Measurements from ENCODE around the gene TXK. TPM values are rescaled to one million over a fixed set of nuclear protein-coding genes. Genes with fewer than 3 reads are reported as not detected.
A peak's percentile ranks its signal among the peaks of the same experiment; 100 is the strongest.
"Not testable (repeated sequence)": the region's sequence is repeated elsewhere in the genome, so short reads cannot be mapped to it uniquely, and the experiment has no call there.

The TXK gene
- polyA plus RNA-seq, 4 donors: 0.54 to 3.4 (median 1.0) TPM

DNA sequence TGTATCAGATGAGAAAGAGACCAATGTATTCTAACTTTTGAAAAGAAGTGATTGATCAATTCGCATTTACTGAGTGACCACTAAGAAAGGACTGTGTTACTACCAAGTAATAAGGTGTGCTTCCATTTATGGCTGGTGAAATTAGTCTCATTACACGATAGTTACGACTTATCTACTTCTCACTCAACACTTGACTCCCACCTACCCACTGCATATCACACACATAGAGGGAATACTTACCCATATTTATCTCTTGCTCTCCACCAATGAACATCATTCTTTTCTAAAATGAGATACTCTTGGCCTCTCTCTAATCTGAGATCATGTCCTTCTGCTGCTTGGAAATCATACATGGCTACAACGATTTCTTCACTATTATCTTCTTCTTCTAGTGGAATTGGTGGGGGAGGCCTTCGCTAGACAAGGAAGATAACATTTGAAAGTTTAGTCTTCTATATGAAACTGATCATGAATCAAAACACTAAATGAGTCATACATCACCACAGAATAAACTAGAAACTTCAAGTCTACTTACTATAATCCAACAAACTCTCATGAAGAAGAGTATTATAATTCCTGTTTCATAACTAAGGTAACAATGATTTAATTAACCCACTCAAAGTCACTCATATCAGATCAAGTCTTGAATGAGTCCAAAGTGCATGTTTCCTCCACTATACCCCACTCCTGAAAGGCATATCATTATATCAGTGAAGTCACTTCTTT lies 33.7 kb upstream of the TXK start:
- no peak for DNase-seq
- no peak overlapping the region for H3K4me3 ChIP-seq (ENCODE audit: low read depth in 1 of 3, low read length in 3 of 3)
- H3K27me3 ChIP-seq (ENCODE audit: control insufficient read depth in 3 of 3, insufficient read depth in 3 of 3, low read length in 3 of 3): no peaks in the 10 kb centered on the region
- no peak overlapping the region for H3K27ac ChIP-seq (ENCODE audit: low read depth in 1 of 3, low read length in 2 of 3)
- no peaks in the 10 kb centered on the region for H3K9me3 ChIP-seq (ENCODE audit: control insufficient read depth in 2 of 2, insufficient read depth in 1 of 2, low read depth in 1 of 2, low read length in 1 of 2)
- peaks cover 0 to 9% (median 2%) of the 10 kb centered on the region in 3 donors for H3K36me3 ChIP-seq (ENCODE audit: control insufficient read depth in 3 of 3, insufficient read depth in 2 of 3, low read depth in 1 of 3, low read length in 3 of 3)
- peak; percentile 23 for FAIRE-seq
- no peaks in the 10 kb centered on the region for H3K4me1 ChIP-seq (ENCODE audit: control insufficient read depth in 3 of 3, insufficient read depth in 2 of 3, low read depth in 1 of 3, low read length in 2 of 3)
- 68 to 79% (median 78%) methylated on average over 5 of the region's 5 CpGs for WGBS, 3 donors

DNA sequence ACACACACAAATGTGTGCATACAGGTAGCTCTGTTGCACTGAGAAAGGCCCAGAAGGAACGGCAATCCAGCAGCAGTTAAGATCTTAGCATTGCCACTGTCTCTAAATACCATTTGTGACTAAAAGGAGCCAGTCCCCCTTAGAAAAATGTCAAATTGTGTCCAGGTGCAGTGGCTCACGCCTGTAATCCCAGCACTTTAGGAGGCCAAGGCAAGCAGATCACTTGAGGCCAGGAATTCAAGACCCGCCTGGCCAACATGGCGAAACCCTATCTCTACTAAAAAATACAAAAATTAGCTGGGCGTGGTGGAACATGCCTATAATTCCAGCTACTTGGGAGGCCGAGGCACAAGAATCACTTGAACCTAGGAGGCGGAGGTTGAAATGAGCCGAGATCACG lies 30.5 kb upstream of the TXK start:
- not testable (repeated sequence) for H3K36me3 ChIP-seq (ENCODE audit: control insufficient read depth in 3 of 3, insufficient read depth in 2 of 3, low read depth in 1 of 3, low read length in 3 of 3); H3K27ac ChIP-seq (ENCODE audit: low read depth in 1 of 3, low read length in 2 of 3); H3K27me3 ChIP-seq (ENCODE audit: control insufficient read depth in 3 of 3, insufficient read depth in 3 of 3, low read length in 3 of 3); H3K9me3 ChIP-seq (ENCODE audit: control insufficient read depth in 2 of 2, insufficient read depth in 1 of 2, low read depth in 1 of 2, low read length in 1 of 2); FAIRE-seq; DNase-seq; H3K4me1 ChIP-seq (ENCODE audit: control insufficient read depth in 3 of 3, insufficient read depth in 2 of 3, low read depth in 1 of 3, low read length in 2 of 3); H3K4me3 ChIP-seq (ENCODE audit: low read depth in 1 of 3, low read length in 3 of 3)
- 95 to 97% (median 97%) methylated on average over 9 of the region's 9 CpGs for WGBS, 3 donors

DNA sequence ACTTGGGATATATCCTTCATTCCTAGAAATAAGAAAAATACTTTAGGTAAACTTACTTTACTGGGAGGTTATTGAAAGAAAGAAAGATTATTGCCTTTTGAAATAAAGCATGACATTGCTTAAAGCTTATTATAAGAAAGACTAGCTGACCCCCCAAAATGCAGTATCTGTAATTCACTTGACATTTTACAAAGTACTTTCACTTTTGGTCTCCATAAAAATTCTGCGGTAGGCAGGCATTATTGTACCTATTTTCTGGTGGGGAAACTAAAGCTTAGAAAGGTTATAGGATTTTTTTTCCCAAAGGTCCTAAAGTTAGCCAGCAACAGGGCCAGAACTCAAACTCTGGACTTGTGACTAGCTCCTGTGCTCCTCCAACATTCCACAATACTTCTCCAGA lies 29.7 kb upstream of the TXK start:
- 44 to 83% (median 61%) methylated on average over 1 of the region's 1 CpG for WGBS, 3 donors
- H3K27ac ChIP-seq (ENCODE audit: low read depth in 1 of 3, low read length in 2 of 3): no peak overlapping the region
- DNase-seq (no peak), FAIRE-seq (no peak)
- H3K36me3 ChIP-seq (ENCODE audit: control insufficient read depth in 3 of 3, insufficient read depth in 2 of 3, low read depth in 1 of 3, low read length in 3 of 3): peaks cover 0 to 9% (median 2%) of the 10 kb centered on the region in 3 donors
- no peaks in the 10 kb centered on the region for H3K4me1 ChIP-seq (ENCODE audit: control insufficient read depth in 3 of 3, insufficient read depth in 2 of 3, low read depth in 1 of 3, low read length in 2 of 3)
- H3K4me3 ChIP-seq (ENCODE audit: low read depth in 1 of 3, low read length in 3 of 3): no peak overlapping the region
- H3K9me3 ChIP-seq (ENCODE audit: control insufficient read depth in 2 of 2, insufficient read depth in 1 of 2, low read depth in 1 of 2, low read length in 1 of 2): no peaks in the 10 kb centered on the region
- no peaks in the 10 kb centered on the region for H3K27me3 ChIP-seq (ENCODE audit: control insufficient read depth in 3 of 3, insufficient read depth in 3 of 3, low read length in 3 of 3)

DNA sequence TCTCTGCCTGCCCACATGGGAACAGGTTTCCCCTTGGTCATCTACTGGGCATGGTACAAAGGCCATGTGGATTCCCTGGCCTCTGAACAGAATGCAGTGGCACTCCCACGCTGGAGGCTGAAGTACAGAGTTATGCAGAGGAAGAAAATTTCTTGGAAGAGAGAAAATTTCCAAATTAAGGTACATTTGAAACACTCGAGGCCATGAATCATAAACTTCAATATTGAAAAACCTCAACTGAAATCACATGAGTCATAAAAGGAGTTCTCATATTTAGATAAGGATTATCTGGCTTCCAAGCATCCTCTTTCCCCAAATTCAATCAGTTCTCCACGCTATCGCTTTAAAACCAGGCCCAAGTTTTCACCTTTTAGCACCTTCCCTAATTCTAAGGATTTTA lies 28.1 kb upstream of the TXK start:
- FAIRE-seq (no peak), DNase-seq (no peak)
- Histone ChIP-seq H3K4me1 (ENCODE audit: control insufficient read depth in 3 of 3, insufficient read depth in 2 of 3, low read depth in 1 of 3, low read length in 2 of 3) (no peaks in the 10 kb centered on the region), H3K36me3 (ENCODE audit: control insufficient read depth in 3 of 3, insufficient read depth in 2 of 3, low read depth in 1 of 3, low read length in 3 of 3) (peaks cover 0 to 9% (median 2%) of the 10 kb centered on the region in 3 donors), H3K27ac (ENCODE audit: low read depth in 1 of 3, low read length in 2 of 3) (no peak overlapping the region), H3K4me3 (ENCODE audit: low read depth in 1 of 3, low read length in 3 of 3) (no peak overlapping the region), H3K9me3 (ENCODE audit: control insufficient read depth in 2 of 2, insufficient read depth in 1 of 2, low read depth in 1 of 2, low read length in 1 of 2) (no peaks in the 10 kb centered on the region), H3K27me3 (ENCODE audit: control insufficient read depth in 3 of 3, insufficient read depth in 3 of 3, low read length in 3 of 3) (no peaks in the 10 kb centered on the region)
- WGBS, 3 donors: 71 to 81% (median 77%) methylated on average over 4 of the region's 4 CpGs

- no peak for FAIRE-seq
- Histone ChIP-seq H3K27ac (ENCODE audit: low read depth in 1 of 3, low read length in 2 of 3) (no peak overlapping the region), H3K9me3 (ENCODE audit: control insufficient read depth in 2 of 2, insufficient read depth in 1 of 2, low read depth in 1 of 2, low read length in 1 of 2) (peaks cover 0 to 20% of the 10 kb centered on the region in 2 donors), H3K27me3 (ENCODE audit: control insufficient read depth in 3 of 3, insufficient read depth in 3 of 3, low read length in 3 of 3) (no peaks in the 10 kb centered on the region), H3K4me3 (ENCODE audit: low read depth in 1 of 3, low read length in 3 of 3) (no peak overlapping the region), H3K36me3 (ENCODE audit: control insufficient read depth in 3 of 3, insufficient read depth in 2 of 3, low read depth in 1 of 3, low read length in 3 of 3) (peaks cover 2 to 6% (median 5%) of the 10 kb centered on the region in 3 donors), H3K4me1 (ENCODE audit: control insufficient read depth in 3 of 3, insufficient read depth in 2 of 3, low read depth in 1 of 3, low read length in 2 of 3) (no peaks in the 10 kb centered on the region)
- DNase-seq: no peak
- WGBS, 3 donors: 74 to 79% (median 77%) methylated on average over 3 of the region's 3 CpGs
Measured at GRCh38 chr4:48157271-48157670, 23.2 kb upstream of the TXK start.

DNA sequence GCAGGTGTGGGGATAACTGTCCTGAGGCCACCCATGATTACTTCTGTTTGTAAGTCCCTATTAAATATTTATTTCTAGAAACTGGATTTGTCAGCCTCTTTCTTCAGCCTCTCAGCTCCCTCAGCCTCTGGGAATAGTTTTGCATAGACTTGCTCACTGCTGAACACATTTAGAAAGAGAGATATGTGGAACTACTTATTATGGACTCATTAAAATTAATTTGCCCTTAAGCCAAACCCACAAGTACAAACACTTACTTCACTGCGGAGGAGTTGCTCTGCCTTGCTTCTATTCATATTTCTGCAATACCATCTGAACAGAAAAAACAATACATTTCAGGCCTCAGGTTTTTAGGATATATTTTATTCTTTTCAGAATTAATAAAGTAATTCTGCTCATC lies 22.4 kb upstream of the TXK start:
- 92 to 94% (median 92%) methylated on average over 1 of the region's 1 CpG for WGBS, 3 donors

DNA sequence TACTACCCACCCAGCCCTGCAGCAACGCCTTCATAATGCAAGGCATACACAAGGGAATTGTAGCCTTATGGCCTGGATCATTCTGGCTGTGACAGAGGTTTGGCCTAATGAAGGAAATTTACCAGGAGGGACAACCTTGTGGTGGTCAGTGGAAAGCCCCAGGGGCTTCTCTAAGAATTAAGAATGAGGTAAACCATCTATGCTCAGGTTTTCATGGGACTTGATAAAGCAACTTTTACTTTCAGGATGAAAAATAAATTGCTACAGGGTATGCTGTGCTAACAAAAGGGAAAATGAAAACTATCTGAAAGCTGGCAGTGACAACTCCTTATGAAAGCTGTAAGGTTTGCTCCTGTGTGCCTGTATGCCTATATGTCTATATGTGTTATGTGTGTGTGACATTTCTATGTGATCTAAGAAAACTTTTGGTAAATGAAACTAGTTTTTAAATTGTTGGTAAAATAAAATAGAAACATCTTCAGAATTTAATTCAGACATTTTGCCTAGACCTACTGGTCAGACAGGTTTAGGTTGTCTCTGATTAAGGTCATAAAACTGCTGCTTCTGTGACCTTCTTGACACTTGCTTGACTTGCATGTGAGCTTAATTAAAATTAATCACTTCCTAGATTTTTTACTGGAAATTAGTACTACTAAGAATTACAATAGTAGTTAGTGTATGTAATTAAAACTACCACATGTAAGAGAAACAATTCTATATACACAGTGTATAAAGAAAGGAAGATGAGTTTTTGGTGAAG lies 19.9 kb upstream of the TXK start:
- H3K9me3 ChIP-seq (ENCODE audit: control insufficient read depth in 2 of 2, insufficient read depth in 1 of 2, low read depth in 1 of 2, low read length in 1 of 2): peaks cover 0 to 20% of the 10 kb centered on the region in 2 donors
- FAIRE-seq (no peak), DNase-seq (no peak)
- WGBS, 3 donors: 82 to 94% (median 93%) methylated on average over 1 of the region's 1 CpG
- H3K27ac ChIP-seq (ENCODE audit: low read depth in 1 of 3, low read length in 2 of 3): no peak overlapping the region
- H3K27me3 ChIP-seq (ENCODE audit: control insufficient read depth in 3 of 3, insufficient read depth in 3 of 3, low read length in 3 of 3): no peaks in the 10 kb centered on the region
- H3K36me3 ChIP-seq (ENCODE audit: control insufficient read depth in 3 of 3, insufficient read depth in 2 of 3, low read depth in 1 of 3, low read length in 3 of 3): peaks cover 4 to 5% (median 5%) of the 10 kb centered on the region in 3 donors
- no peaks in the 10 kb centered on the region for H3K4me1 ChIP-seq (ENCODE audit: control insufficient read depth in 3 of 3, insufficient read depth in 2 of 3, low read depth in 1 of 3, low read length in 2 of 3)
- no peak overlapping the region for H3K4me3 ChIP-seq (ENCODE audit: low read depth in 1 of 3, low read length in 3 of 3)

More for the DNA sequence above, 22.4 kb upstream of the TXK start:
- H3K27me3 ChIP-seq (ENCODE audit: control insufficient read depth in 3 of 3, insufficient read depth in 3 of 3, low read length in 3 of 3): no peaks in the 10 kb centered on the region
- H3K27ac ChIP-seq (ENCODE audit: low read depth in 1 of 3, low read length in 2 of 3): no peak overlapping the region
- peaks cover 0 to 20% of the 10 kb centered on the region in 2 donors for H3K9me3 ChIP-seq (ENCODE audit: control insufficient read depth in 2 of 2, insufficient read depth in 1 of 2, low read depth in 1 of 2, low read length in 1 of 2)
- H3K36me3 ChIP-seq (ENCODE audit: control insufficient read depth in 3 of 3, insufficient read depth in 2 of 3, low read depth in 1 of 3, low read length in 3 of 3): peaks cover 4 to 5% (median 5%) of the 10 kb centered on the region in 3 donors
- FAIRE-seq (no peak), DNase-seq (no peak)
- no peak overlapping the region for H3K4me3 ChIP-seq (ENCODE audit: low read depth in 1 of 3, low read length in 3 of 3)
- H3K4me1 ChIP-seq (ENCODE audit: control insufficient read depth in 3 of 3, insufficient read depth in 2 of 3, low read depth in 1 of 3, low read length in 2 of 3): no peaks in the 10 kb centered on the region

GRCh38 chr4:48152259-48152658 lies 18.2 kb upstream of the TXK start:
- no peak for FAIRE-seq
- Histone ChIP-seq H3K36me3 (ENCODE audit: control insufficient read depth in 3 of 3, insufficient read depth in 2 of 3, low read depth in 1 of 3, low read length in 3 of 3) (peaks cover 4 to 5% (median 5%) of the 10 kb centered on the region in 3 donors), H3K4me3 (ENCODE audit: low read depth in 1 of 3, low read length in 3 of 3) (no peak overlapping the region)

More at GRCh38 chr4:48152259-48152658, 18.2 kb upstream of the TXK start:
- WGBS, 3 donors: 95 to 97% (median 96%) methylated on average over 5 of the region's 5 CpGs
- H3K9me3 ChIP-seq (ENCODE audit: control insufficient read depth in 2 of 2, insufficient read depth in 1 of 2, low read depth in 1 of 2, low read length in 1 of 2): peaks cover 0 to 20% of the 10 kb centered on the region in 2 donors
- no peaks in the 10 kb centered on the region for H3K4me1 ChIP-seq (ENCODE audit: control insufficient read depth in 3 of 3, insufficient read depth in 2 of 3, low read depth in 1 of 3, low read length in 2 of 3)
- DNase-seq: no peak
- H3K27ac ChIP-seq (ENCODE audit: low read depth in 1 of 3, low read length in 2 of 3): no peak overlapping the region
- no peaks in the 10 kb centered on the region for H3K27me3 ChIP-seq (ENCODE audit: control insufficient read depth in 3 of 3, insufficient read depth in 3 of 3, low read length in 3 of 3)

All from small intestine (tissue), 7 donors.